ACC112 (cell line): ENCODE measurements around the gene MAST4.

ENCODE experiments used
- H2AFZ ChIP-seq: fragments of 200-600 bp; sonication (generic); one replicate; pipeline ENCODE4 v1.6.0; 2017; ENCODE audit warnings: antibody characterized with exemption, low read length; ENCODE audit not compliant: unreplicated experiment
- H3K27ac ChIP-seq: fragments of 200-600 bp; sonication (generic); 2 replicates; pipeline ENCODE4 v1.5.1; 2014; ENCODE audit warnings: low read depth, mild to moderate bottlenecking, antibody characterized with exemption, low read length, moderate library complexity
- H3K27me3 ChIP-seq: fragments of 200-600 bp; sonication (generic); 2 replicates; pipeline ENCODE4 v1.6.1; 2014; ENCODE audit warnings: mild to moderate bottlenecking, antibody characterized with exemption, low read length, moderate library complexity, mixed read lengths; ENCODE audit not compliant: insufficient read depth
- H3K36me3 ChIP-seq: fragments of 200-600 bp; sonication (generic); 2 replicates; pipeline ENCODE4 v1.6.1; 2016; ENCODE audit warnings: mild to moderate bottlenecking, antibody characterized with exemption, low read length, moderate library complexity, mixed read lengths; ENCODE audit not compliant: insufficient read depth
- H3K4me1 ChIP-seq: fragments of 200-600 bp; sonication (generic); one replicate; pipeline ENCODE4 v1.6.1; 2016; ENCODE audit warnings: low read length, mixed read lengths; ENCODE audit not compliant: insufficient read depth, unreplicated experiment, control insufficient read depth
- H3K4me3 ChIP-seq: fragments of 200-600 bp; sonication (generic); 2 replicates; pipeline ENCODE4 v1.5.1; 2014; ENCODE audit warnings: mild to moderate bottlenecking, low read depth, low read length
- H3K79me2 ChIP-seq: fragments of 200-600 bp; sonication (generic); one replicate; pipeline ENCODE4 v1.6.0; 2016; ENCODE audit warnings: low read length; ENCODE audit not compliant: control insufficient read depth, unreplicated experiment, insufficient read depth

Gene MAST4

GRCh38 chr5:66595756-66596635 lies at the start of gene MAST4:
TSS of gene MAST4 (plus strand) at chr5:66596393. CDS start at chr5:66596656, 263 bp downstream.
- peak within 1 kb of the TSS; percentile 79 for H3K4me3 ChIP-seq
- H3K36me3 ChIP-seq: no peaks in the 10 kb centered on the region
- H2AFZ ChIP-seq: peak within 1 kb of the TSS; percentile 95
- peaks cover 94% of the 10 kb centered on the region for H3K27me3 ChIP-seq
- H3K27ac ChIP-seq: no peak within 1 kb of the TSS
- no peaks in the 10 kb centered on the region for H3K4me1 ChIP-seq
- no peaks in the 10 kb centered on the region for H3K79me2 ChIP-seq

GRCh38 chr5:66546541-66546940 lies 49.7 kb upstream of the MAST4 start:
- H3K27me3 ChIP-seq: no peaks in the 10 kb centered on the region
- no peaks in the 10 kb centered on the region for H3K36me3 ChIP-seq
- no peak overlapping the region for H3K4me3 ChIP-seq
- no peaks in the 10 kb centered on the region for H3K4me1 ChIP-seq
- H3K27ac ChIP-seq: no peak overlapping the region
- no peaks in the 10 kb centered on the region for H3K79me2 ChIP-seq
- H2AFZ ChIP-seq: no peak overlapping the region

- no peaks in the 10 kb centered on the region for H3K36me3 ChIP-seq
- H3K79me2 ChIP-seq: no peaks in the 10 kb centered on the region
- no peak overlapping the region for H3K27ac ChIP-seq
- H2AFZ ChIP-seq: no peak overlapping the region
- no peak overlapping the region for H3K4me3 ChIP-seq
- no peaks in the 10 kb centered on the region for H3K4me1 ChIP-seq
- H3K27me3 ChIP-seq: no peaks in the 10 kb centered on the region
Measured at GRCh38 chr5:66551338-66551737, 44.9 kb upstream of the MAST4 start.

DNA sequence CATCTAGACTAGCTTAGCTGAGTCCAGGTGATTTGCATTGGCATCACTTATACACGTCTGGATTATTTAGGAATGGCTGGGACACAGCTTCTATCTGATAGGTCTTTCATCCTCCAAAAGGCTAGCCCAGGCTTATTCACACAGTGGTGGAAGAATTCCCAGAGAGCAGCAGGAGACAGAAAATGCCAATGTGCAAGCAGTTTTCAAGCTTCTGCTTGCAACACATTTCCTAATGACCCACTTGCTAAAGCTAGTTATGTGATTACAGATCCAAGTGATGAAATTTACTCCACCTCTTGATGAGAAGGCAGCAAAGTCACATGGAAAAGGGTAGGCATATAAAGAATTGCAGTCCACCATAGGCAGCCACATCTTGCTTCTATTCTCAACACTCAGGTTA lies 44.2 kb upstream of the MAST4 start:
- Histone ChIP-seq H3K27ac (no peak overlapping the region), H3K4me3 (no peak overlapping the region), H3K4me1 (no peaks in the 10 kb centered on the region), H3K27me3 (no peaks in the 10 kb centered on the region), H3K36me3 (no peaks in the 10 kb centered on the region), H3K79me2 (no peaks in the 10 kb centered on the region), H2AFZ (no peak overlapping the region)

- no peak overlapping the region for H3K4me3 ChIP-seq
- H3K4me1 ChIP-seq: no peaks in the 10 kb centered on the region
- no peak overlapping the region for H3K27ac ChIP-seq
- H2AFZ ChIP-seq: no peak overlapping the region
- H3K27me3 ChIP-seq: no peaks in the 10 kb centered on the region
- no peaks in the 10 kb centered on the region for H3K79me2 ChIP-seq
- H3K36me3 ChIP-seq: no peaks in the 10 kb centered on the region
Measured at GRCh38 chr5:66553368-66553912, 42.8 kb upstream of the MAST4 start.

GRCh38 chr5:66553916-66554575 lies 42.1 kb upstream of the MAST4 start:
- H3K27ac ChIP-seq: no peak overlapping the region
- no peaks in the 10 kb centered on the region for H3K27me3 ChIP-seq
- H3K4me1 ChIP-seq: no peaks in the 10 kb centered on the region
- H3K36me3 ChIP-seq: no peaks in the 10 kb centered on the region
- no peak overlapping the region for H2AFZ ChIP-seq
- no peaks in the 10 kb centered on the region for H3K79me2 ChIP-seq
- no peak overlapping the region for H3K4me3 ChIP-seq

DNA sequence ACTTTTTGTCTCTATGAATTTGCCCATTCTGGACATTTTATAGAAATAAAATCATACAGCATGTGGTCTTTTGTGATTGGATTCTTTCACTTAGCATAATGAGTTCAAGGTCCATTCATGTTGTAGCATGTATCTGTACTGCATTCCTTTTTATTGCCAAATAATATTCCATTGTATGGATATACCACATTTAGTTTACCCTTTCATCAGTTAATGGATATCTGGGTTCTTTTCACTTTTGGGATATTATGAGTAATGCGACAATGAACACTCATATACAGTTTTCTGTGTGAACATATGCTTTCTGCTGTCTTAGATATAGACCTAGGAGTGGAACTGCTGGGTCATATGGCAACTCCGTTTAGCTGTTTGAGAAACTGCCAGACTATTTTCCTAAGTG lies 41.3 kb upstream of the MAST4 start:
- H3K4me3 ChIP-seq: no peak overlapping the region
- no peaks in the 10 kb centered on the region for H3K27me3 ChIP-seq
- H3K79me2 ChIP-seq: no peaks in the 10 kb centered on the region
- H3K4me1 ChIP-seq: no peaks in the 10 kb centered on the region
- H3K27ac ChIP-seq: no peak overlapping the region
- H2AFZ ChIP-seq: no peak overlapping the region
- H3K36me3 ChIP-seq: no peaks in the 10 kb centered on the region

GRCh38 chr5:66558560-66558959 lies 37.6 kb upstream of the MAST4 start:
- Histone ChIP-seq H3K36me3 (no peaks in the 10 kb centered on the region), H3K79me2 (no peaks in the 10 kb centered on the region), H3K4me3 (no peak overlapping the region), H3K27me3 (no peaks in the 10 kb centered on the region), H3K4me1 (no peaks in the 10 kb centered on the region), H3K27ac (no peak overlapping the region), H2AFZ (no peak overlapping the region)

DNA sequence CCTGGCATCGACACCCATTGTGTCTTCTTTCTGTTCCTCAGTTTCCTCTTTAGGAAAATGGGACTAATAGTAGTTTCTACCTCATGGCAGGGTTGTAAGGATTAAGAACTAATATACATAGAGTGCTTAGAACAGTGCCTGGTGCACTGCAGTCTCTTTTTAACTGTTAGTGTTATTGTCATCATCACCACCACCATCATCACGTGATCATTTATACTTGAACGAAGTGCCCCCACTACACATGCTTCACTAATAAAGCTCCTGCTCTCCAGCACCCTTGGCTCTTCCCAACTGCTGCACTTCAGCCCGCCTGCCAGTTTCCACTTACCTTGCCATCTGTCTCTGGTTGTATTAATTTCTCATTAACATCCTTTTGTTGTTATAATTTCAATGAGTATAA lies 35.8 kb upstream of the MAST4 start:
- no peaks in the 10 kb centered on the region; the same call in 1 of the 2 replicates for H3K27me3 ChIP-seq
- no peaks in the 10 kb centered on the region for H3K4me1 ChIP-seq
- H3K27ac ChIP-seq: no peak overlapping the region
- H3K36me3 ChIP-seq: no peaks in the 10 kb centered on the region
- H3K4me3 ChIP-seq: no peak overlapping the region
- H2AFZ ChIP-seq: no peak overlapping the region
- H3K79me2 ChIP-seq: no peaks in the 10 kb centered on the region

GRCh38 chr5:66561256-66561990 lies 34.8 kb upstream of the MAST4 start:
- Histone ChIP-seq H3K4me1 (no peaks in the 10 kb centered on the region), H3K79me2 (no peaks in the 10 kb centered on the region), H3K27ac (no peak overlapping the region), H2AFZ (no peak overlapping the region), H3K36me3 (no peaks in the 10 kb centered on the region), H3K4me3 (no peak overlapping the region), H3K27me3 (no peaks in the 10 kb centered on the region; the same call in 1 of the 2 replicates)
